22Rv1 (cell line): Measurements from ENCODE around the gene CCDC85B.

Source experiments
- ZFX ChIP-seq: fragments of 450-650 bp; IDR thresholded peaks from 2 replicates; pipeline ENCODE4 v1.6.1; 2017; ENCODE audit warnings: antibody characterized with exemption, borderline replicate concordance
- TF ChIP-seq, protein P1 (sequence below): fragments of 450-650 bp; IDR thresholded peaks from 2 replicates; pipeline ENCODE4 v1.5.1; 2017; ENCODE audit warnings: mild to moderate bottlenecking

DNA sequence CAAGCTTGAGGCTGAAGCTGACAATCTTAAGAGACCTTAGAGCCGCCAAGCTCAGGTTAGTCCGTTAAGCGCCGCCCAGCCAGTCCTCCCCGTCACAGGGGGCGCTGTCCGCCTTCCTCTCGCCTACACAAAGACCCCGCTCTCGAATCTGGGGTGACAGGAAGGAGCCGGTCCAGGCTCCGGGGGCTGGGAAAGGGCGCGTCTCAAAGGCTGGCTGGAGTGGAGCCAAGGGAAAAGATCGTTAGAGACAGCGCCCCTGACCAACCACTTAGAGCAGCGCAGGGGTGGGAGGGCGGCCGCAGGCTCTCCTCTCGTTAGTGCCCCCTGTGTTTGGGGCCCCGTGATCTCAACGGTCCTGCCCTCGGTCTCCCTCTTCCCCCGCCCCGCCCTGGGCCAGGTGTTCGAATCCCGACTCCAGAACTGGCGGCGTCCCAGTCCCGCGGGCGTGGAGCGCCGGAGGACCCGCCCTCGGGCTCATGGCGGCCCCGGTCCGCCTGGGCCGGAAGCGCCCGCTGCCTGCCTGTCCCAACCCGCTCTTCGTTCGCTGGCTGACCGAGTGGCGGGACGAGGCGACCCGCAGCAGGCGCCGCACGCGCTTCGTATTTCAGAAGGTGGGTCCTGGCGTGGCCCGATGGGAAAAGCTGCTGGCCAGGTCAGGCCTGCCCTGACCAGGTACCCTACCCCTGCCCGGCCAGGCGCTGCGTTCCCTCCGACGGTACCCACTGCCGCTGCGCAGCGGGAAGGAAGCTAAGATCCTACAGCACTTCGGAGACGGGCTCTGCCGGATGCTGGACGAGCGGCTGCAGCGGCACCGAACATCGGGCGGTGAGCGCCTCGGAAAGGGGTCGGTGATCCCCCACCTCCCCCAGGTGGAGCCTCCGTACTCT lies 30.0 kb upstream of the CCDC85B start, which contains the start of gene MUS81:
- TF ChIP-seq, protein P1, sequence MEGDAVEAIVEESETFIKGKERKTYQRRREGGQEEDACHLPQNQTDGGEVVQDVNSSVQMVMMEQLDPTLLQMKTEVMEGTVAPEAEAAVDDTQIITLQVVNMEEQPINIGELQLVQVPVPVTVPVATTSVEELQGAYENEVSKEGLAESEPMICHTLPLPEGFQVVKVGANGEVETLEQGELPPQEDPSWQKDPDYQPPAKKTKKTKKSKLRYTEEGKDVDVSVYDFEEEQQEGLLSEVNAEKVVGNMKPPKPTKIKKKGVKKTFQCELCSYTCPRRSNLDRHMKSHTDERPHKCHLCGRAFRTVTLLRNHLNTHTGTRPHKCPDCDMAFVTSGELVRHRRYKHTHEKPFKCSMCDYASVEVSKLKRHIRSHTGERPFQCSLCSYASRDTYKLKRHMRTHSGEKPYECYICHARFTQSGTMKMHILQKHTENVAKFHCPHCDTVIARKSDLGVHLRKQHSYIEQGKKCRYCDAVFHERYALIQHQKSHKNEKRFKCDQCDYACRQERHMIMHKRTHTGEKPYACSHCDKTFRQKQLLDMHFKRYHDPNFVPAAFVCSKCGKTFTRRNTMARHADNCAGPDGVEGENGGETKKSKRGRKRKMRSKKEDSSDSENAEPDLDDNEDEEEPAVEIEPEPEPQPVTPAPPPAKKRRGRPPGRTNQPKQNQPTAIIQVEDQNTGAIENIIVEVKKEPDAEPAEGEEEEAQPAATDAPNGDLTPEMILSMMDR, result peak; percentile 94
- no peak for TF ChIP-seq ZFX
